Tibial nerve (tissue), 4 donors: ENCODE results near the gene RANBP2. TPM values are rescaled to one million over a fixed set of nuclear protein-coding genes. Genes with fewer than 3 reads are reported as not detected.

Experiments used
- DNase-seq, 2 donors: peaks; one replicate each; pipeline ENCODE4 v3.0.0-alpha.2; 2019; ENCODE audit warnings: low spot score in 2 of 2
- H3K27ac ChIP-seq, 4 donors: fragments of 200-600 bp; sonication (generic) in 3 of 4; one replicate each; pipeline ENCODE4 v1.5.1; 2017 to 2019; ENCODE audit warnings: mild to moderate bottlenecking in 1 of 4
- H3K27me3 ChIP-seq, 2 donors: fragments of 200-600 bp; sonication (generic) in 1 of 2; one replicate each; pipeline versions ENCODE4 v1.5.1 to v1.6.0; 2017 to 2019
- H3K36me3 ChIP-seq, 3 donors: fragments of 200-600 bp; sonication (generic); one replicate each; pipeline ENCODE4 v1.5.1; 2018 to 2019
- H3K4me1 ChIP-seq, 4 donors: fragments of 200-600 bp; sonication (generic) in 3 of 4; one replicate each; pipeline ENCODE4 v1.5.1; 2017 to 2019
- H3K4me3 ChIP-seq, 4 donors: fragments of 200-600 bp; sonication (generic) in 3 of 4; one replicate each; pipeline ENCODE4 v1.5.1; 2017 to 2019; ENCODE audit warnings: mild to moderate bottlenecking in 1 of 4, moderate library complexity in 1 of 4
- H3K9me3 ChIP-seq, 4 donors: fragments of 200-600 bp; sonication (generic) in 3 of 4; one replicate each; pipeline ENCODE4 v1.5.1; 2017 to 2019
- CTCF ChIP-seq, 5 experiments: fragments of 200-600 bp in 3 of 5; fragments of 450-650 bp in 2 of 5; sonication (generic) in 3 of 5; IDR thresholded peaks; one replicate each; pipeline ENCODE4 v1.5.1; 2016 to 2019; ENCODE audit warnings: antibody characterized with exemption in 5 of 5, mild to moderate bottlenecking in 3 of 5, moderate library complexity in 2 of 5
- EP300 ChIP-seq, 2 donors: sonication (generic); formaldehyde crosslinking; IDR thresholded peaks; one replicate each; pipeline ENCODE4 v1.6.1; 2017; ENCODE audit warnings: antibody characterized with exemption in 2 of 2, mild to moderate bottlenecking in 1 of 2
- POLR2A ChIP-seq, 2 donors: fragments of 450-650 bp; IDR thresholded peaks; one replicate each; pipeline ENCODE4 v1.6.1; 2017; ENCODE audit warnings: antibody characterized with exemption in 2 of 2, mild to moderate bottlenecking in 2 of 2, moderate library complexity in 2 of 2
- WGBS, 2 donors: methylation state at CpG; one replicate each; pipeline ENCODE4 v1.1.5; 2018; 5-methylcytosine and 5-hydroxymethylcytosine counted together
- total RNA-seq, 4 donors: library from RNA; depleted of rRNA; stranded (reverse); fragments of >200 nt; gene quantifications; one replicate each; pipeline ENCODE4 v1.1.0, GENCODE V29; 2016

Gene RANBP2
- total RNA-seq, 4 donors from 2014 or later = 47.4 to 72.8 (median 61.5) TPM

DNA sequence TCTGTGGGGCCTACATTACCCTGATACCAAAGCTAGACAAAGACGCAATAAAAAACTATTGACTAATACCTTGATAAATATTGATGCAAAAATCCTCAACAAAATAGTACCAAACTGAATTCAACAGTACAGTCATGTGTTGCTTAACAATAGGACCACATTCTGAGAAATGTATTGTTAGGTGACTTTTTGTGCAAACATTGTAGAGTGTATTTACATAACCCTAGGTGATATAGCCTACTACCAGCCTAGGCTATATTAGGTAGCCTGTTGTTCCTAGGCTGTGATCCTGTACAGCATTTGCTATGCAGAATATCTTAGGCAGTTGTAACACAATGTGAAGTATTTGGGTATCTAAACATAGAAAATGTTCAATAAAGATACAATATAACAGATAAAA, 104.0 kb downstream of the RANBP2 start:
- TF ChIP-seq POLR2A (IDR thresholded peaks at IDR 0.05) = no peak
- TF ChIP-seq CTCF (IDR thresholded peaks at IDR 0.05) = no peak
- TF ChIP-seq EP300 (IDR thresholded peaks at IDR 0.05) = no peak
- Histone ChIP-seq H3K4me1 (no peaks in the 10 kb centered on the region), H3K4me3 (no peak overlapping the region), H3K27me3 (no peaks in the 10 kb centered on the region), H3K36me3 (peaks cover 0 to 13% (median 0%) of the 10 kb centered on the region in 3 donors), H3K27ac (no peak overlapping the region), H3K9me3 (peaks cover 0 to 12% (median 0%) of the 10 kb centered on the region in 4 donors)
- WGBS, 2 donors = 97 to 98% methylated on average over 1 of the region's 1 CpG
- no peak for DNase-seq

GRCh38 chr2:108824316-108825070, 105.2 kb downstream of the RANBP2 start:
- H3K9me3 ChIP-seq = peaks cover 0 to 12% (median 0%) of the 10 kb centered on the region in 4 donors
- H3K27ac ChIP-seq = no peak overlapping the region
- no peaks in the 10 kb centered on the region for H3K4me1 ChIP-seq
- DNase-seq = no peak
- peaks cover 0 to 7% (median 0%) of the 10 kb centered on the region in 3 donors for H3K36me3 ChIP-seq
- WGBS, 2 donors = 94 to 97% methylated on average over 5 of the region's 5 CpGs
- no peak for TF ChIP-seq CTCF (IDR thresholded peaks at IDR 0.05)
- TF ChIP-seq EP300 (IDR thresholded peaks at IDR 0.05) = no peak
- no peak for TF ChIP-seq POLR2A (IDR thresholded peaks at IDR 0.05)
- no peak overlapping the region for H3K4me3 ChIP-seq
- H3K27me3 ChIP-seq = no peaks in the 10 kb centered on the region

GRCh38 chr2:108825254-108825653, 106.0 kb downstream of the RANBP2 start:
- no peaks in the 10 kb centered on the region for H3K27me3 ChIP-seq
- no peak overlapping the region for H3K4me3 ChIP-seq
- no peaks in the 10 kb centered on the region for H3K4me1 ChIP-seq
- WGBS, 2 donors = 64 to 72% methylated on average over 4 of the region's 4 CpGs
- peaks cover 0 to 7% (median 0%) of the 10 kb centered on the region in 4 donors for H3K9me3 ChIP-seq
- H3K36me3 ChIP-seq = peaks cover 0 to 1% (median 0%) of the 10 kb centered on the region in 3 donors
- no peak for TF ChIP-seq EP300 (IDR thresholded peaks at IDR 0.05)
- TF ChIP-seq CTCF (IDR thresholded peaks at IDR 0.05) = no peak
- no peak for TF ChIP-seq POLR2A (IDR thresholded peaks at IDR 0.05)
- no peak overlapping the region for H3K27ac ChIP-seq
- no peak for DNase-seq

DNA sequence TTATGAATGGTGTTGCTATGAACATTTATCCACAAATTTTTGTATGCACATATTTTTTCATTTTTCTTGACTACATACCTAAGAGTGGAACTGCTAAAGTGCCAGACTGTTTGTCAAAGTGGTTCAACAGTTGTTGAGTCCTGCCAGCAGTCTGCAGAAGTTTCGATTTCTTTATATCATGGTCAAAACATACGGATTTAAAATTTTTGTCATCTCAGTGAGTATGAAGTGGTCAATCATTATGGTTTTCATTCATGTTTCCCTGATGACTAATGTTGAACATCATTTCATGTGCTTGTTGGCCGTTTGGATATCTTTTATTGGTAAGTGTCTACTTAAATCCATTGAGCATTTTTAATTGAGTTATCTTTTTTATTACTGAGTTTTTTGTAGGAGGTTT, 106.5 kb downstream of the RANBP2 start:
- no peak for TF ChIP-seq POLR2A (IDR thresholded peaks at IDR 0.05)
- no peak for TF ChIP-seq CTCF (IDR thresholded peaks at IDR 0.05)
- TF ChIP-seq EP300 (IDR thresholded peaks at IDR 0.05) = no peak
- peaks cover 0 to 3% (median 0%) of the 10 kb centered on the region in 4 donors for H3K9me3 ChIP-seq
- no peaks in the 10 kb centered on the region for H3K36me3 ChIP-seq
- WGBS, 2 donors = 89% methylated on average over 3 of the region's 3 CpGs
- no peaks in the 10 kb centered on the region for H3K4me1 ChIP-seq
- no peak overlapping the region for H3K4me3 ChIP-seq
- DNase-seq = no peak
- H3K27me3 ChIP-seq = no peaks in the 10 kb centered on the region
- H3K27ac ChIP-seq = no peak overlapping the region

- WGBS, 2 donors = 93 to 95% methylated on average over 4 of the region's 4 CpGs
- H3K36me3 ChIP-seq = no peaks in the 10 kb centered on the region
- TF ChIP-seq CTCF (IDR thresholded peaks at IDR 0.05) (no peak), EP300 (IDR thresholded peaks at IDR 0.05) (no peak), POLR2A (IDR thresholded peaks at IDR 0.05) (no peak)
- DNase-seq = no peak
- no peak overlapping the region for H3K27ac ChIP-seq
- no peaks in the 10 kb centered on the region for H3K27me3 ChIP-seq
- no peaks in the 10 kb centered on the region for H3K4me1 ChIP-seq
- peaks cover 0 to 3% (median 0%) of the 10 kb centered on the region in 4 donors for H3K9me3 ChIP-seq
- no peak overlapping the region for H3K4me3 ChIP-seq
Observed at GRCh38 chr2:108829578-108830310, 110.5 kb downstream of the RANBP2 start.
